DND-41 (cell line): ENCODE measurements around the gene CTSG.
A peak's percentile ranks its signal among the peaks of the same experiment; 100 is the strongest.

Experiments used
- ATAC-seq: fragments of 200-7000 bp; cut with Tn5 transposase; 3 replicates; pipeline ENCODE4 v1.9.1; 2021; ENCODE audit warnings: low read depth; ENCODE audit not compliant: insufficient read depth
- DNase-seq: peaks from one replicate; pipeline ENCODE4 v3.0.0-alpha.2; 2020
- H2AFZ ChIP-seq: 2 replicates; pipeline ENCODE4 v1.6.0; 2012; ENCODE audit warnings: low read depth, low read length
- H3K27ac ChIP-seq: 2 replicates; pipeline ENCODE4 v1.5.1; 2012; ENCODE audit warnings: low read length, inconsistent platforms
- H3K27me3 ChIP-seq: fragments of 200-600 bp; sonication (generic); 2 replicates; pipeline ENCODE4 v1.6.0; 2012; ENCODE audit warnings: low read length, mild to moderate bottlenecking, inconsistent platforms; ENCODE audit not compliant: insufficient read depth, poor library complexity
- H3K36me3 ChIP-seq: 2 replicates; pipeline ENCODE4 v1.5.1; 2012; ENCODE audit warnings: low read length, inconsistent platforms; ENCODE audit not compliant: insufficient read depth
- H3K4me1 ChIP-seq: 2 replicates; pipeline ENCODE4 v1.5.1; 2012; ENCODE audit warnings: mild to moderate bottlenecking, low read length; ENCODE audit not compliant: insufficient read depth
- H3K4me2 ChIP-seq: 2 replicates; pipeline ENCODE4 v1.6.0; 2012; ENCODE audit warnings: mild to moderate bottlenecking, moderate library complexity, low read length, inconsistent platforms; ENCODE audit not compliant: insufficient read depth
- H3K4me3 ChIP-seq, 2 experiments: fragments of 200-600 bp in 1 of 2; shearing (Covaris generic) in 1 of 2; 2 replicates each; pipeline ENCODE4 v1.5.1; 2012 to 2016; ENCODE audit warnings: inconsistent platforms in 2 of 2, low read length in 2 of 2, mild to moderate bottlenecking in 2 of 2, low read depth in 1 of 2, moderate library complexity in 1 of 2
- H3K79me2 ChIP-seq: 2 replicates; pipeline ENCODE4 v1.6.0; 2012; ENCODE audit warnings: low read length, inconsistent platforms; ENCODE audit not compliant: insufficient read depth
- H3K9ac ChIP-seq: 2 replicates; pipeline ENCODE4 v1.6.0; 2012; ENCODE audit warnings: low read depth, mild to moderate bottlenecking, inconsistent platforms, low read length, moderate library complexity
- H3K9me3 ChIP-seq: 2 replicates; pipeline ENCODE4 v1.5.1; 2012; ENCODE audit warnings: low read length, moderate library complexity, mild to moderate bottlenecking, inconsistent platforms; ENCODE audit not compliant: insufficient read depth, severe bottlenecking
- H4K20me1 ChIP-seq: 2 replicates; pipeline ENCODE4 v1.6.0; 2012; ENCODE audit warnings: low read length; ENCODE audit not compliant: insufficient read depth
- EZH2 ChIP-seq: IDR thresholded peaks from 3 replicates; pipeline ENCODE4 v1.6.1; 2012; ENCODE audit warnings: borderline replicate concordance, low read depth, mild to moderate bottlenecking, moderate library complexity, low read length, inconsistent platforms; ENCODE audit not compliant: severe bottlenecking
- TF ChIP-seq, protein P1 (sequence below): IDR thresholded peaks from 2 replicates; pipeline ENCODE4 v1.5.1; 2012; ENCODE audit warnings: borderline replicate concordance, low read length, moderate library complexity, mild to moderate bottlenecking; ENCODE audit not compliant: poor library complexity, severe bottlenecking; ENCODE audit errors: extremely low read depth

The CTSG gene

DNA sequence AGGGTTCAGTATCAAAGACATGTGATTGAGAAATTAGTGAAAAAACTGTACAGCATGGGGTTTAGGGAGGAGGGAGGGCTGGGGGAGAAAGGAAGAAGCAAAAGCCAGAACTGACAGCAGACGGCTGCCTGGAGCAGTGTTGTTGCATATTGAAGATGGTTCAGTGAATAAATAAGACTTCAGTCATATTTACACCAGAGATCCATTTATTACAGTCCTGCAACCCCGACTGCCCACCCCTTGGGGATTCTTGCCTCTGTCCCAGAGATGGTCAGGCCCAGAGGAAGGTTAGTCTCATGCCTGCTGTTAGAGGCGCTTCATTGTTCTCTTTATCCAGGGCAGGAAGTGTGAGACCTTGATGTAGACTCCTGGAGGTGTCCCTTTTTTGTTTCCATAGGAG lies 30.2 kb upstream of the CTSG start:
- H2AFZ ChIP-seq, result no peak overlapping the region
- no peak overlapping the region for H3K9ac ChIP-seq
- TF ChIP-seq, protein P1, sequence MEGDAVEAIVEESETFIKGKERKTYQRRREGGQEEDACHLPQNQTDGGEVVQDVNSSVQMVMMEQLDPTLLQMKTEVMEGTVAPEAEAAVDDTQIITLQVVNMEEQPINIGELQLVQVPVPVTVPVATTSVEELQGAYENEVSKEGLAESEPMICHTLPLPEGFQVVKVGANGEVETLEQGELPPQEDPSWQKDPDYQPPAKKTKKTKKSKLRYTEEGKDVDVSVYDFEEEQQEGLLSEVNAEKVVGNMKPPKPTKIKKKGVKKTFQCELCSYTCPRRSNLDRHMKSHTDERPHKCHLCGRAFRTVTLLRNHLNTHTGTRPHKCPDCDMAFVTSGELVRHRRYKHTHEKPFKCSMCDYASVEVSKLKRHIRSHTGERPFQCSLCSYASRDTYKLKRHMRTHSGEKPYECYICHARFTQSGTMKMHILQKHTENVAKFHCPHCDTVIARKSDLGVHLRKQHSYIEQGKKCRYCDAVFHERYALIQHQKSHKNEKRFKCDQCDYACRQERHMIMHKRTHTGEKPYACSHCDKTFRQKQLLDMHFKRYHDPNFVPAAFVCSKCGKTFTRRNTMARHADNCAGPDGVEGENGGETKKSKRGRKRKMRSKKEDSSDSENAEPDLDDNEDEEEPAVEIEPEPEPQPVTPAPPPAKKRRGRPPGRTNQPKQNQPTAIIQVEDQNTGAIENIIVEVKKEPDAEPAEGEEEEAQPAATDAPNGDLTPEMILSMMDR, result no peak
- no peak for TF ChIP-seq EZH2
- no peak overlapping the region for H3K27ac ChIP-seq
- no peaks in the 10 kb centered on the region for H3K9me3 ChIP-seq
- no peaks in the 10 kb centered on the region for H3K36me3 ChIP-seq
- H3K27me3 ChIP-seq, result no peaks in the 10 kb centered on the region
- no peaks in the 10 kb centered on the region for H4K20me1 ChIP-seq
- no peak overlapping the region for H3K4me3 ChIP-seq
- H3K4me2 ChIP-seq, result no peak overlapping the region
- H3K4me1 ChIP-seq, result no peaks in the 10 kb centered on the region
- no peak for ATAC-seq
- DNase-seq, result no peak
- H3K79me2 ChIP-seq, result no peaks in the 10 kb centered on the region

DNA sequence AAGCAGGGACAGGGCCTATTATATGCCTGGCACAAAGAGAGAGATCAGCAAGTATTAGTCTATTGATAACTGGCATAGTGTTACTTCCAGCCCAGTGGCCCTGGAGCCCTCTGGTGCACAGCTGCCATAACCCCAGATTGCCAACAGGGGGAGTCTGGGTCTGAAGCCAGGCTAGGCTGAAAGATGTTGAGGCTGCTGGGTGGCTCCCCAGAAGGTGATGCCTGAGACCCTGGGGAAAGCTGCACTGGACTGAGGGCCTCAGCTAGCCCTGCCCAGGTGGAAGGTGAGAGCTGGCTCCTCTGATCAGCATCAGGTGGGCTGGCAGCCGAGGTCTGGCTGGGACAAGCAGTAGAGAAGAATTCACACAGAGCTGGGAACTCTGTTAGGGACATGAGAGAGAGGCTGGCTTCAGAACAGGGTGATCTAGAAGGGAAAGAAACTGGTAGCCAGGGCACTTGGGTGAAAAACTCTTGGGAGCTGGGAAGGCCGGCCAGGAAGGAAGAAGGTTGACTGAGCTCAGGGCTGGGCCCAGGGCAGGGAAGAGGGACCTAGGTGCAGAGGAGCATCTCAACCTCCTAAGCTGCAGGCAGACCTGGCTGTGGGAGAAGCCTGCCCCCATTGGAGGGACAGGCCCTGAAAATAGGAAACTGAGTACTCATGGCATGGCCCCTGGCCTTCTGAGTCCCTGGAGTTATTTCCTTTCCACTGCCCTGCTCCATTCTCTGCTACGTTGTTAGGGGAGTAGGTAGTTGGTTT lies 29.6 kb upstream of the CTSG start:
- DNase-seq (peak; percentile 57), ATAC-seq (peak; percentile 90)
- no peak overlapping the region for H3K9ac ChIP-seq
- H3K4me1 ChIP-seq, result no peaks in the 10 kb centered on the region
- H3K36me3 ChIP-seq, result no peaks in the 10 kb centered on the region
- no peak for TF ChIP-seq EZH2
- TF ChIP-seq, protein P1, result peak; percentile 85
- no peak overlapping the region for H3K27ac ChIP-seq
- H3K27me3 ChIP-seq, result no peaks in the 10 kb centered on the region
- no peak overlapping the region for H3K4me3 ChIP-seq
- H3K9me3 ChIP-seq, result no peaks in the 10 kb centered on the region
- no peak overlapping the region for H3K4me2 ChIP-seq
- no peaks in the 10 kb centered on the region for H3K79me2 ChIP-seq
- no peaks in the 10 kb centered on the region for H4K20me1 ChIP-seq
- H2AFZ ChIP-seq, result no peak overlapping the region

- H3K4me2 ChIP-seq, result no peak overlapping the region
- DNase-seq (no peak), ATAC-seq (no peak)
- no peaks in the 10 kb centered on the region for H3K4me1 ChIP-seq
- no peak overlapping the region for H3K9ac ChIP-seq
- H4K20me1 ChIP-seq, result no peaks in the 10 kb centered on the region
- no peaks in the 10 kb centered on the region for H3K79me2 ChIP-seq
- no peak overlapping the region for H3K4me3 ChIP-seq
- no peaks in the 10 kb centered on the region for H3K36me3 ChIP-seq
- no peak overlapping the region for H3K27ac ChIP-seq
- no peak for TF ChIP-seq EZH2
- TF ChIP-seq, protein P1, result no peak
- no peaks in the 10 kb centered on the region for H3K27me3 ChIP-seq
- no peak overlapping the region for H2AFZ ChIP-seq
- H3K9me3 ChIP-seq, result peaks cover 3% of the 10 kb centered on the region
Measured at GRCh38 chr14:24597403-24597802, 21.4 kb upstream of the CTSG start.
